Measurements from ENCODE around the gene CFAP221. TPM values are rescaled to one million over a fixed set of nuclear protein-coding genes. Genes with fewer than 3 reads are reported as not detected.

Gene CFAP221
- 0.08 TPM in 1 of 2 replicates, not detected in the other for total RNA-seq (ENCODE audit: low replicate concordance)

DNA sequence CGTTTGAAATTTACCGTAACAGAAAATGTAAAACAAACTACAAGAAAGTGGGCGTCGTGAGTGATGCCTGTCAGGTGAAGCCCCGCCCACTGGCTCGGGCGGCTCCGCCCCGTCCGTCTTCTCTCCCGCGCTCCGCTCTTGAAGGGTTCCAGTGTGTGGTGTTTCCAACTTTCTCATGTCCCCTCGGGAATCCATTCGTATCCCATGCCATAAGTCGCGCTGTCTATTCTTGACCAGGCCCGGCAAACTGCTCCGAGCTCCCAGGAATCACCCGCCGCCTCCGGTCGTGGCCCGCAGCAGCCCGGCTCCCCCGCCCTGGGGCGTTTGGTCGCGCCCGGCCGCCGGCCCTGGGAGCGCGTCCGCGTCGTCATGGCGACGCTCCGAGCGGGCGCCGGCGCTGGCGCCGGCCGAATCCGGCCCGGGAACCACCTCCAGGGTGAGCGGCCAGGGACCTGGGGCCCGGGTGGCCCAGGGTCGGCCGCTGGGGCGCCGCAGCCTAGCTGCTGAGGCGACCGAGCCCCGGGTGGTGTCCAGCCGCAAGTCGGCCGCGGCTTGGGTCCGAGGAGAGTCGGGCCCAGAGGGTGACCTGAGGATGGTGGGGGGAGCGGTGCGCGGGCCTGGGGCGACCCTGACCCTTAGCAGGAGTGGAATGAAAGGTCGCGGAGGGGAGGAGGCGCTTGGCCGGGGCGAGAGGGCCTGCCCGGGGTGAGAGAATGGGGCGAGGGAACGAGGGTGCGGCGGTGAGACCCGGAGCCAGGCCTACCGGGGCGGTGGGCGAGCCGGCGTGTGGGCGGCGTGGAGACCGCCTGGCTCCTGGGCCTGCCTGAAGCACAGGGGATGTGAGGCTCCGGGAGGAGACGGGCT is at the start of gene CFAP221:
TSS of gene CFAP221 (plus strand) at position 375 of the 864 bp plus-strand sequence. CDS start 1,683 bp downstream, outside the sequence.

DNA sequence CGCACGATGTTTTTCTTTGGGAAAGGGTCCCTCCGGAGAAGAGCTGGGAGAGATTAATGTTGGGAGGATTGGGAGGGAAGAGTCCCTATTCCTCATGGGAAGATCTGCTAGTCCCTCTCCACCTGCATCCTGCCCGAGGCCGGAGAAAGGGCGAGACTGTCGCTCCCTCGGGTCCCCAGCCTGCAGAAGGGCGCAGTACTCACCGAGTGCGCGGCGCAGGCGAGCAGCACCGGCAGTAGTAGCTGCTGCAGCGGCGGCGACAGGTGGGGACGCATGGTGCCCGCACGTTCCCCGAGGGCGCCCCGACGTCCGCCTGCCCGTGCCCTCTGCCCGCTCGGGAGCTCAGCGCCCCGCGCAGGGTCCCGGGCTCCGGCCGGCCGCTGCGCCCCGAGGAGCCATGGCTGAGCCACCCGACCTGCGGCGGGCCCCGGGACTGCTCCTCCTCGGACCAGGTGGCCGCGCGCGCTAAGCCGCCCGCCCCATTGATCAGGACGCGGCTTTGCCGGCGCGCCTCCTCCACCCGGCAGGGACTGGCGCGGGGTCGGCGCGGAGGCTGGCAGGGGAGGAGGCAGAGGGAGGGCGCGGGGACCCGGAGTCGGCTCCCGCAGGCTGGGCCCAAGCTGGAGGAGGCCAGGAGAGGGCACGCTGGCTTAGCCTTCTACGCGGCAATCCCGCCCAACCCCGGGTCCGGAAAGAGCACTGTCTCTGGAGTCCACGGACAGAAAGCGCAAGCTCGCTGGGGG is 20.1 kb upstream of the CFAP221 start, which contains the start of gene SCTR:
TSS of gene SCTR (minus strand) at position 532 of the 743 bp plus-strand sequence. CDS start at position 275, 257 bp downstream.

Other genes starting within 250 kb of the CFAP221 start
- gene C2orf76, start 177.6 kb upstream of the CFAP221 start, total RNA-seq (ENCODE audit: low replicate concordance), result 7.6 and 9.7 TPM in 2 replicates
- gene DBI, start 177.5 kb upstream of the CFAP221 start, total RNA-seq (ENCODE audit: low replicate concordance), result 90.4 and 140 TPM in 2 replicates
- gene TMEM37, start 112.6 kb upstream of the CFAP221 start, total RNA-seq (ENCODE audit: low replicate concordance), result 0.53 TPM in 1 of 2 replicates, not detected in the other
- not detected in 2 replicates for gene SCTR, start 20.0 kb upstream of the CFAP221 start, total RNA-seq (ENCODE audit: low replicate concordance)
- 2.1 and 9.2 TPM in 2 replicates for gene TMEM177, start 134.8 kb downstream of the CFAP221 start, total RNA-seq (ENCODE audit: low replicate concordance)
- gene PTPN4, start 215.5 kb downstream of the CFAP221 start, total RNA-seq (ENCODE audit: low replicate concordance), result 15.3 and 20.5 TPM in 2 replicates

Measured in smooth muscle cell of the coronary artery (primary cell).